ENCODE data around the gene KRT26.

The KRT26 gene

DNA sequence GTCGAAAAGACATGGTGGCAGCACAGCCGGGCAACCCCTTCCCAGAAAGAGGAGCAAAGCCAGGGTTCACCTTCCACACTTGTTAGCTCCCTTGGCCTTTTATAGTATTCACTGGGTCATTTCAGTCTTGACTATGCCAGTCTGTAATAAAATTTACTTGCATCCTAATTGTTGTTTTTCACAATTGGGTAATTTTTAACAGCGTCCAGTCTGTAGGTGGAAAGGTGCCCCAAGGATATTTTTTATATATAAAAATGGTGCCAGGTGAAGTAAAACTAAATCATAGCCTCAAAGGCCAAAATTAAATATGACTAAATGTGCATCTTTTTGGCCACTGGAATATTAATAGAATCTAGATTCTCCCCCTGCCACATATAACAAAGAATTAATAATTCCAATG lies at the start of gene KRT26:
Gene KRT26 (minus strand): TSS at position 101 of the 400 bp plus-strand sequence. CDS start 88 bp downstream, at position 13.
- no peak for TF ChIP-seq CTCF (IDR thresholded peaks at IDR 0.05; ENCODE audit: borderline replicate concordance, insufficient read depth, low read depth, low read length)
- no peak within 1 kb of the TSS for H3K4me3 ChIP-seq (ENCODE audit: low read depth, low read length)

GRCh38 chr17:40821536-40821935 lies 49.5 kb upstream of the KRT26 start:
- no peak for TF ChIP-seq CTCF (IDR thresholded peaks at IDR 0.05; ENCODE audit: borderline replicate concordance, insufficient read depth, low read depth, low read length)
- no peak overlapping the region for H3K4me3 ChIP-seq (ENCODE audit: low read depth, low read length)

DNA sequence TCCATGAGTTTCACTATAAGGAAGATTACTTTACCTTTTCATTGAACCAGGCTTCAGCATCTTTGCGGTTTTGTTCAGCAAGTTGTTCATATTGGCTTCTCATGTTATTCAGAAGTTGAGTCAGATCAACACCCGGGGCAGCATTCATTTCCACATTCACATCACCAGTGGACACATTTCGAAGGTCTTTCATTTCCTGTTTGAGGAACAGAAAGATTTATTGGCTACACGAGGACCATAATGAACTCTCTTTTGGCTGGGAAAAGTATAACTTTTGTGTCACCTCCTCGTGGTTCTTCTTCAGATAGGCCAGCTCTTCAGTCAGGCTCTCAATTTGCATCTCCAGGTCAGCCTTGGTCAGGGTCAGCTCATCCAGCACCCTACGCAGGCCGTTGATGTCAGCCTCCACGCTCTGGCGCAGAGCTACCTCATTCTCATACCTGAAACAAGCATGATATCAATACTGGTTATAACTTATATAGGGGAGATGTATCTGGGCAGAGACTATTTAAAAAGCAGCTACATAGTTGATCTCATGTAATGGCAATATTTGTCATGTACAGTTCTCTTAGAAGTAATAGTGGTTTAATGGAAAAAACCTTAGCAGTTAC lies 48.3 kb upstream of the KRT26 start:
- no peak for TF ChIP-seq CTCF (IDR thresholded peaks at IDR 0.05; ENCODE audit: borderline replicate concordance, insufficient read depth, low read depth, low read length)
- H3K4me3 ChIP-seq (ENCODE audit: low read depth, low read length) = no peak overlapping the region

DNA sequence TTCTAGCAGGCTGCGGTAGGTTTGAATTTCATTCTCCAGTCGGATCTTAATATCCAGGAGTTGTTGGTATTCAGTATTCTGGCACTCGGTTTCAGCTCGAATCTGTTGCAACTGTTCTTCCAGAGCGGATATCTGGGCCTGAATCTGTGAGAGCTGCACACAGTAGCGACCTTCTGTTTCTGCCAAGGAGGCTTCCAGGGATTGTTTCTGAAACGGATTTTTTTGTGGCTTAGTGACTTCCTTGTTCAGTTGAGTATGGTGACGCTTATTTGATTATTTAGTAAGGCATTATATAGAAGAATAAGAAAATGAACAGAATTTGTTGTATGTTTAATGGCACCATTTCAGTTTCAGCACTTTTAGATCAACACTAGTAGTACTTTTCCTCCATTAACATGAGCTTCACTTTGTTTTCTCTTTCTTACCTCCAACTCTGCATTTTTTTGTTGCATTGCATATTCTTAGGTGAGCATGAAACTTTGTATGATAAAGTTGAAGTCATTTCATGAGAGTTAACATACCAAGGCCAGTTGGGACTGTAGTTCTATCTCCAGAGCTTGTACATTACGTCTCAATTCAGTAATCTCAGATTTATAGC lies 47.6 kb upstream of the KRT26 start:
- H3K4me3 ChIP-seq (ENCODE audit: low read depth, low read length) = no peak overlapping the region
- TF ChIP-seq CTCF (IDR thresholded peaks at IDR 0.05; ENCODE audit: borderline replicate concordance, insufficient read depth, low read depth, low read length) = no peak

- peak overlapping the region; percentile 61 for H3K4me3 ChIP-seq (ENCODE audit: low read depth, low read length)
- no peak for TF ChIP-seq CTCF (IDR thresholded peaks at IDR 0.05; ENCODE audit: borderline replicate concordance, insufficient read depth, low read depth, low read length)
Observed at GRCh38 chr17:40818733-40819527, 46.9 kb upstream of the KRT26 start.

- H3K4me3 ChIP-seq (ENCODE audit: low read depth, low read length) = peak overlapping the region; percentile 61
- no peak for TF ChIP-seq CTCF (IDR thresholded peaks at IDR 0.05; ENCODE audit: borderline replicate concordance, insufficient read depth, low read depth, low read length)
Observed at GRCh38 chr17:40818343-40818732, 46.3 kb upstream of the KRT26 start.
